Esophagus squamous epithelium (tissue), 4 donors: ENCODE results near the gene DMKN.

Experiments used
- POLR2A ChIP-seq, 4 donors: fragments of 450-650 bp; IDR thresholded peaks; one replicate each; pipeline ENCODE4 v1.6.1; 2017; ENCODE audit warnings: antibody characterized with exemption in 4 of 4, mild to moderate bottlenecking in 4 of 4, moderate library complexity in 3 of 4
- TF ChIP-seq, protein P1 (sequence below), 6 experiments: fragments of 450-650 bp in 4 of 6; fragments of 200-600 bp in 2 of 6; sonication (generic) in 2 of 6; IDR thresholded peaks; one replicate each; pipeline ENCODE4 v1.5.1; 2016 to 2019; ENCODE audit warnings: antibody characterized with exemption in 6 of 6, mild to moderate bottlenecking in 4 of 6, moderate library complexity in 4 of 6

DNA sequence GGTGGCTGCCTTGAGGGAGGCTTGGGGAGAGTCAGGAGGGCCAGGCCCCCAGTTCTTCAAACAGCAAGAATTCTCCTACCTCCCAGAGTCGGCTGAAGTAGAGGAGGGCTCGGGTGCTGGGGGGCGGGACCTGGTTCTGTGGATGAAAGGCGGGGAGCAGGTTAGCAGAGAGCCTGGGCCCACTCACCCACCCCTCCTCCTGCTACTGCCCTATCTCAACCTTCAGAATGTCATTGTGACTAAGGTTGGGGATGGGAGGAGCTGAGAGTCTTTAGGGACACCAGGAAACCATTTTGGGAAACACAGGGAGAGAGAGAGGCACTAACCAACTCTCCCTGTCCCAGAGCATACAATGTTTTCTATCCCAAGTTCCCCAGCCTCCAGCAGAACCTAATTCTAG lies 10.7 kb downstream of the DMKN start:
- TF ChIP-seq, protein P1, sequence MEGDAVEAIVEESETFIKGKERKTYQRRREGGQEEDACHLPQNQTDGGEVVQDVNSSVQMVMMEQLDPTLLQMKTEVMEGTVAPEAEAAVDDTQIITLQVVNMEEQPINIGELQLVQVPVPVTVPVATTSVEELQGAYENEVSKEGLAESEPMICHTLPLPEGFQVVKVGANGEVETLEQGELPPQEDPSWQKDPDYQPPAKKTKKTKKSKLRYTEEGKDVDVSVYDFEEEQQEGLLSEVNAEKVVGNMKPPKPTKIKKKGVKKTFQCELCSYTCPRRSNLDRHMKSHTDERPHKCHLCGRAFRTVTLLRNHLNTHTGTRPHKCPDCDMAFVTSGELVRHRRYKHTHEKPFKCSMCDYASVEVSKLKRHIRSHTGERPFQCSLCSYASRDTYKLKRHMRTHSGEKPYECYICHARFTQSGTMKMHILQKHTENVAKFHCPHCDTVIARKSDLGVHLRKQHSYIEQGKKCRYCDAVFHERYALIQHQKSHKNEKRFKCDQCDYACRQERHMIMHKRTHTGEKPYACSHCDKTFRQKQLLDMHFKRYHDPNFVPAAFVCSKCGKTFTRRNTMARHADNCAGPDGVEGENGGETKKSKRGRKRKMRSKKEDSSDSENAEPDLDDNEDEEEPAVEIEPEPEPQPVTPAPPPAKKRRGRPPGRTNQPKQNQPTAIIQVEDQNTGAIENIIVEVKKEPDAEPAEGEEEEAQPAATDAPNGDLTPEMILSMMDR (IDR thresholded peaks at IDR 0.05), result no peak
- TF ChIP-seq POLR2A (IDR thresholded peaks at IDR 0.05), result no peak
